ENCODE data around the gene SERINC3. TPM values are rescaled to one million over a fixed set of nuclear protein-coding genes. Genes with fewer than 3 reads are reported as not detected.

The SERINC3 gene
- total and polyA plus RNA-seq, 2 experiments from 2014 or later: 18.1 to 33.0 TPM

- DNase-seq (ENCODE audit: low spot score) (no peak), ATAC-seq (no peak)
- no peaks in the 10 kb centered on the region for H3K4me1 ChIP-seq (ENCODE audit: insufficient read depth)
- TF ChIP-seq ETS1 (IDR thresholded peaks at IDR 0.05): no peak
- TF ChIP-seq REST (IDR thresholded peaks at IDR 0.05; ENCODE audit: unreplicated experiment): no peak
- Mint-ChIP-seq H3K4me1 (peaks cover 3% of the 10 kb centered on the region; the same call in 1 of the 3 replicates), H3K36me3 (ENCODE audit: low read depth) (no peaks in the 10 kb centered on the region), H3K4me3 (no peak overlapping the region), H3K9me3 (no peaks in the 10 kb centered on the region), H3K27ac (no peak overlapping the region), H3K27me3 (ENCODE audit: insufficient read depth, low read depth, poor library complexity) (no peaks in the 10 kb centered on the region)
- no peak overlapping the region for H3K27ac ChIP-seq (ENCODE audit: low read depth)
- no peaks in the 10 kb centered on the region for H3K27me3 ChIP-seq (ENCODE audit: insufficient read depth)
- H3F3A ChIP-seq (replicated peaks; ENCODE audit: low read depth): no peaks in the 10 kb centered on the region
- H3K4me3 ChIP-seq: no peak overlapping the region
- no peaks in the 10 kb centered on the region for H3K36me3 ChIP-seq (ENCODE audit: insufficient read depth)
- no peaks in the 10 kb centered on the region; the same call in 1 of the 2 replicates for H4K20me1 ChIP-seq (replicated peaks; ENCODE audit: insufficient read depth)
- no peak overlapping the region for H2AFZ ChIP-seq
- H3K79me2 ChIP-seq (replicated peaks; ENCODE audit: insufficient read depth): 0 out of 2 replicates have a peak, but pooled peaks cover 5% of the 10 kb centered on the region
- H3K4me2 ChIP-seq: no peak overlapping the region
- no peaks in the 10 kb centered on the region for H3K9me2 ChIP-seq (ENCODE audit: insufficient read depth)
Measured at GRCh38 chr20:44571362-44571988, 49.6 kb upstream of the SERINC3 start.

GRCh38 chr20:44570367-44570766 lies 48.5 kb upstream of the SERINC3 start:
- 0 out of 2 replicates have a peak, but pooled peaks cover 5% of the 10 kb centered on the region for H3K79me2 ChIP-seq (replicated peaks; ENCODE audit: insufficient read depth)
- no peaks in the 10 kb centered on the region; the same call in 1 of the 2 replicates for H4K20me1 ChIP-seq (replicated peaks; ENCODE audit: insufficient read depth)
- H3K4me1 ChIP-seq (ENCODE audit: insufficient read depth): no peaks in the 10 kb centered on the region
- H3K27me3 ChIP-seq (ENCODE audit: insufficient read depth): no peaks in the 10 kb centered on the region
- H3K27me3 Mint-ChIP-seq (ENCODE audit: insufficient read depth, low read depth, poor library complexity): no peaks in the 10 kb centered on the region
- no peak overlapping the region for H2AFZ ChIP-seq
- H3F3A ChIP-seq (replicated peaks; ENCODE audit: low read depth): no peaks in the 10 kb centered on the region
- no peaks in the 10 kb centered on the region for H3K36me3 Mint-ChIP-seq (ENCODE audit: low read depth)
- H3K36me3 ChIP-seq (ENCODE audit: insufficient read depth): no peaks in the 10 kb centered on the region
- no peak overlapping the region for H3K27ac ChIP-seq (ENCODE audit: low read depth)
- no peaks in the 10 kb centered on the region for H3K9me2 ChIP-seq (ENCODE audit: insufficient read depth)
- ATAC-seq (no peak), DNase-seq (ENCODE audit: low spot score) (no peak)
- H3K4me3 Mint-ChIP-seq: no peak overlapping the region
- H3K4me1 Mint-ChIP-seq: no peaks in the 10 kb centered on the region
- H3K27ac Mint-ChIP-seq: no peak overlapping the region
- H3K4me3 ChIP-seq: no peak overlapping the region
- no peak overlapping the region for H3K4me2 ChIP-seq
- no peaks in the 10 kb centered on the region for H3K9me3 Mint-ChIP-seq
- TF ChIP-seq NANOG (IDR thresholded peaks at IDR 0.05; ENCODE audit: borderline replicate concordance) (no peak), REST (IDR thresholded peaks at IDR 0.05; ENCODE audit: unreplicated experiment) (no peak), ZNF114 (CRISPR knock-in tag; IDR thresholded peaks at IDR 0.05) (no peak), CREB1 (CRISPR knock-in tag; IDR thresholded peaks at IDR 0.05; ENCODE audit: low read depth) (no peak), CTCF (conservative IDR thresholded peaks at IDR 0.05; ENCODE audit: low read depth in 2 of 2) (no peak), POLR2AphosphoS5 (IDR thresholded peaks at IDR 0.05; ENCODE audit: low read depth) (no peak), STAT1 (IDR thresholded peaks at IDR 0.05; ENCODE audit: unreplicated experiment) (no peak), EZH2 (IDR thresholded peaks at IDR 0.05; ENCODE audit: low read depth, unreplicated experiment) (no peak), JUNB (IDR thresholded peaks at IDR 0.05; ENCODE audit: unreplicated experiment) (no peak), ZNF331 (CRISPR knock-in tag; IDR thresholded peaks at IDR 0.05; ENCODE audit: low read depth) (no peak), ETS1 (IDR thresholded peaks at IDR 0.05) (no peak)

Measured in GM23338 (cell line).